RKO (cell line): ENCODE measurements around the gene CTAG1B.
"Not testable (repeated sequence)": the region's sequence is repeated elsewhere in the genome, so short reads cannot be mapped to it uniquely, and the experiment has no call there.

ENCODE experiments used
- DNase-seq: peaks from one replicate; pipeline ENCODE4 v3.0.0-alpha.2; 2016; ENCODE audit warnings: low spot score

Gene CTAG1B

DNA sequence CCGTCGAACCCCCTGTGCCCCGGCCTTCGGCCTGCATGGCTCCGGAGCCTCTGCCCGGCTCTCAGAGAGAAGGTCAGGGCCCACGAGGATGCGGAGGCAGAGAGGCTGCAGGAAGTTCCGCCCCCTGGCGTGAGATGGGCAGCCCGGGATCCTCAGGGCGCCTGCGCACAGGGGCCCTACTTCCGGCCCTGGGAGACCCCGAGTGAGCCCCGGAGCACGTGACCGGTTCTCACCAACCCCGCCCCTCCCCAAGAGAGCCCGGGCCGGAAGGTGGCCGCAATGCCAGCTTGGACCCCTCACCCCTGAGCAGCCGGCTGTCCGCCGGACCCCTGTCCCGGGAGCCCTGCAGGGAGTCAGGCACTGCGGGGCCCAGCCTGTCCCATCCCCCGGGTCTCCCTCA, at the start of gene CTAG1B:
TSS of gene CTAG1B (minus strand) at position 101 of the 400 bp plus-strand sequence. CDS start at position 37, 64 bp downstream.
- DNase-seq: not testable (repeated sequence)

DNA sequence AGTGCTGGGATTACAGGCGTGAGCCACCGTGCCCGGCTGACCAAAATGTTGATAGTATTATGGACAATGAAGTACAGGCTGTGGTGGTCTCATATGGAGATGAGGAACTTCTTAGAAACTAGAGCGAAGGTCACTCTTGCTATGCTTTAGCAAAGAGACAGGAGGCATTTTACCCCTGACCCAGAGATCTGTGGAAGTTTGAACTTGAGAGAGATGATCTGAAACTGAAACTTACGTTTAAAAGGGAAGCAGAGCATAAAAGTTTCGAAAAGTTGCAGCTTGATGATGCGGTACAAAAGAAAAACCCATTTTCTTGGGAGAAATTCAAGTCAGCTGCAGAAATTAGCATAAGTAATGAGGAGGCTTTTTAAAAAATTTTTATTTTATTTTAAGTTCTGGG, 42.8 kb upstream of the CTAG1B start:
- DNase-seq: no peak

DNA sequence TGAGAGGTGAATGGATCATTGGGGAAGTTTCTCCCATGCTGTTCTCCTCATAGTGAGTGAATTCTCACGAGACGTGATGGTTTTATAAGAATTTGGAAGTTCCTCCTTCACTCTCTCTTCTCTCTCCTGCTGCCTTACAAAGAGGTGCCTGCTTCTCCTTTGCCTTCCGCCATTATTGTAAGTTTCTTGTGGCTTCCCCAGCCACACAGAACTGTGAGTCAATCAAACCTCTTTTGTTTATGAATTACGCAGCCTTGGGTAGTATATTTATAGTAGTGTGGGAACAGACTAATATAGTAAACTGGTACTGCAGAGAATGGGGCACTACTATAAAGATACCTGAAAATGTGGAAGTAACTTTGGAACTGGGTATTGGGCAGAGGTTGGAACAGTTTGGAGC, 42.1 kb upstream of the CTAG1B start:
- no peak for DNase-seq

DNA sequence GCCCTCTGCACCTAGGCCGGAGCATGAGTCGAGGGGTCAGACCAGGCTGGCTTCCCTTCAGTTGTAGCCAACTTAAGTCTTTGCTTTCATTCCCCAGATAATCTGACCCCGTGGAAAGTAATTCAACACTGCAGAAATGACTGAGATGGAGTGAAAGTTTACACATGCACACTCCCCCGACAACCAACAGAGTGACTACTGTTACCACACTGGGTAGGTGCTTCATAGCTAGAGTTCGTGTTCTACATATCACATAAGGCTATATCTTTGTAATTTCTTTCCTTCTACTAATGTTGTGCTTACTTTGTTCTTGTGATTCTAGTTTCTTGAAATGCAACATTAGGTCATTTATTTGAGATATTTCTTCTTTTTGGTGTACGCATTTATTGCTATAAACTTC, 41.5 kb upstream of the CTAG1B start:
- DNase-seq: no peak

DNA sequence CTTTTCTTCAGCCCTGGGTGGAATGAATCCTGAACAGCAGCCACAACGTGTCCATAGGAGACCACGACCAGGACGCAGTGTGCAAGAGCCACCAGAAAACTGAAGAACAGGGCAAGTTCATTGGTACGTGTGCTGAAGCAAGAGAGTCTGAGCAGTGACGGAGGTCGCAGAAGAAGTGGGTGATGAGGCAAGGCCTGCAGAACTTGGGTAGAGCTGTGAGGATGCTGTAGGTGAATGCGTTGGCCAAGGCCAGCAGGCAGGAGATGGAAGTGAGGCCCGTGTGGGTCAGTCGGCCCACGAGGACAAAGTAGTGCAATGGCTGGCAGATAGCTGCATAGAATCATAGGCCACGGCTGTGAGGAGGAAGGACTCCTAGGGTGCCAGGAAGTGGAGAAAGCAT, 39.9 kb upstream of the CTAG1B start:
- no peak for DNase-seq

DNA sequence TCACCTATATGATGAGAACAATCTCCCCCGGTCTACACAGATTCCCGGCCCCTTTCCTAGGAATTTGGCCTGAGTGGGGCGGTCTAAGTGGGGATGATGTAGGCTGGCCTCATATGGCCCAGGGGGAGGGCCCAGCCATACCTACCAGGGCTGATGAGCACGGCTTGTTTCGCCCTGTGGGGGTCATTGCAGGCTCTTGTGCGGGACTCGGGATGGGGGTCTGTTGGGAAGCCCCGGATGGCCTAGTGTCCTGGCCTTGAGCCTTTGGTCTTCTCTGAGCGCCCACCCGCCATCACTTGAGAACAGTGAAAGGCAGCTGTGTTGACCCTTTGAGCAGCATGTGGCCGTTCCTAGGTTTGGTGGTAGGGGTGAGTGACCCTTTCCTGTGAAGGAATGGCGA, 39.1 kb upstream of the CTAG1B start:
- no peak for DNase-seq

DNA sequence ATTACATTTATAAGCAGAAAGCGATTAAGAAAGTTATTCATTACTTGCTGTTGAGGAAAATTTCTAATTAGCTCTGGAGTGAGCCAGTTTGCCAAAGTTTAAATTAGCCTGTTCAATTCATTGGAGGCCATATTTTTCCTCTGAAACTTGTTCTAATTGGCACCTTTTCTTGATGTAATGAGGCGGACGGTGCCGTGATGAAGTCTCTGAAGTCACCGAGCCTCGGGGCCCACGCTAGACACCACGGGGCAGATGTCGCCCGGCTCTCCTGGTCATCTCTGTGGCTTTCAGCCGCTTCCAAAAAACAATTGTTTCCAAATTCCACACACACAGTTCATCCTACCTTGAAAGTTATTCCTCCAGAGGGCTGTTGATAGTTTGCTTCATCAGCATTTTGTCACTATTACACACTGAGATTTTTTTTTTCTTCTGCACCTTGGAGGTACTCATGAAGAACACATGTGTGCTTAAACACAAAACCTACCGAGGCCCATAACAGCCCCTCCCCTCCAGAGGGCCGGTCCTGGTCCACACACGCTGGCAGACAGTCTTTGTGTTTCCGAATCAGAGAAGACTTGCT, 38.2 kb upstream of the CTAG1B start:
- DNase-seq: no peak

DNA sequence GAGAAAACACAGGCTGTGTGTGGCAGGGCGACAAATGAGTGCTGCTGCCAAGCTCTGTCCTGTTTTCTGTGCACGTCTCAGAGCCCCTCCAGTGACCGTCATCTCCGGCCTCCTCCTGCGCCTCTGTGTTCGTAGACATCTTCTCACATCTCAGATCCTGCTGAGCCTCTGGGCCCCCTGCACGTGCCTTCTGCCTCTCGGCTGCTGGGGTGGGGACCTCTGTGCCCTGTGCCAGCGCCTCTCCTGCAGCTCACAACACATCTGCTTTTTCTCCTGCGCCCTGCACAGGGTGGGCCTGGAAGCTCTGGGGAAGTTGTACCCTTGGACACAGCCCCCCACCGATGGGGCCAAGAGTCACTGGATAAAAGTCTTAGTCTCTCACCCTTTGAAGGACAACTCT, 36.7 kb upstream of the CTAG1B start:
- DNase-seq: no peak

DNA sequence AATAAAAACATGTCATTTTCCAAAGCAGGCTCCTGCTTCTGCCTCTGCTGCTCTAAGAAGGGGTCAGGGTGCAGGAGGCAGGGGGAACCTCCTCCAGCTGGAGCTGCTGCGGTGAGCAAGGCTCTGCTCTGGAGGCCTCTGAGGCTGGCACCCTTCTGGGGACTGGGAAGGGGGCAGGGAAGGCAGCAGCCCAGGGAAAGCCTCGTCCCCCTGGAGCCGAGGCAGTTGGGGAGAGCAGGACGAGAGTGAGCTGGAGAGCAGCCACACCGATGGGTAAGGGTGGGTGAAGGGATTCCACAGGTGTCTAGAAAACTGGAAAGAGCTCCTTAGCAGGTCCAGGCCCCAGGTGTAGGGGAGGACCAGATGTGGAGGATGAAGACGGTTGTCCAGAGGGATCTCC, 36.3 kb upstream of the CTAG1B start:
- DNase-seq: no peak

DNA sequence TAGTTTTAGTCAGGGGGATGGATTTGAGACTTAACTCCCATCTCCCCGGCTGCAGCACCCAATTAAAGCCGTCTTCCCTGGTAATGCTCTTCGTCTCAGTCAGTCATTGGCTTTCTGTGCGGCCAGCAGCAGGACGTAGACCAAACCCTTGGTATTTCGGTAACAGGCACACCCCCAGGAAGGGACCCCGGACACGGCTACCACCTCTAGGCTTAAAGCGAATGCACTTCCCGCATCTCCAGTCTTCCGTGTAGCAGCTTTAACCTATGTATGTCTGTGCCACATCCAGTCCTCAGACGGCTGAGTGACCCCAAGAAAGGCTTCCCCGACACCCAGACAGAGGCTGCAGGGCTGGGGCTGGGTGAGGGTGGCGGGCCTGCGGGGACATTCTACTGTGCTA, 35.8 kb upstream of the CTAG1B start:
- no peak for DNase-seq

DNA sequence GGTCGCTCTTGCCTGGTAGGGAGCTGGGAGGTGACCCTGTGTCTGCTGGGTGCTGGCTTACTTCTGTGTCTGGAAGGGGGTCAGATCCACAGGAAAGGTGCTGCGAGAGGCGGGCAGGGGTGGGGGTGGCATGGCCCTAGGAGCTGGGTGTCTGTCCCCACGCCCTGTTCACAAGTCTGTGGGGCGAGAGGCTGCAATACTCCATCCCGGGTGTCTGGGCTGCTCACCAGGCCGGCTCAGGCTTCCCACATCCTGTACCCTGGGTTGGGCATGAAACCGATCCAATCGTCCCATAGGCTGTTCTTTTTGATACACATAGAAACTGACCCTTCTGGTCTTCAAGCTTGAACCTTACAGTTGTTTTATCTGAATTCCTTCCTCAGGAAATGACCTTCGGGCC, 35.3 kb upstream of the CTAG1B start:
- DNase-seq: no peak

DNA sequence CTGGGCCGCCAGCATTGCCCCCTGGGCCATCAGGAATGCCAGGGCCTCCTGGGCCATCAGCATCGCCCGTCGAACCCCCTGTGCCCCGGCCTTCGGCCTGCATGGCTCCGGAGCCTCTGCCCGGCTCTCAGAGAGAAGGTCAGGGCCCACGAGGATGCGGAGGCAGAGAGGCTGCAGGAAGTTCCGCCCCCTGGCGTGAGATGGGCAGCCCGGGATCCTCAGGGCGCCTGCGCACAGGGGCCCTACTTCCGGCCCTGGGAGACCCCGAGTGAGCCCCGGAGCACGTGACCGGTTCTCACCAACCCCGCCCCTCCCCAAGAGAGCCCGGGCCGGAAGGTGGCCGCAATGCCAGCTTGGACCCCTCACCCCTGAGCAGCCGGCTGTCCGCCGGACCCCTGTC, 34.3 kb upstream of the CTAG1B start, which contains the start of gene CTAG2:
TSS of gene CTAG2 (minus strand) at position 167 of the 400 bp plus-strand sequence. CDS start at position 103, 64 bp downstream.
- not testable (repeated sequence) for DNase-seq

DNA sequence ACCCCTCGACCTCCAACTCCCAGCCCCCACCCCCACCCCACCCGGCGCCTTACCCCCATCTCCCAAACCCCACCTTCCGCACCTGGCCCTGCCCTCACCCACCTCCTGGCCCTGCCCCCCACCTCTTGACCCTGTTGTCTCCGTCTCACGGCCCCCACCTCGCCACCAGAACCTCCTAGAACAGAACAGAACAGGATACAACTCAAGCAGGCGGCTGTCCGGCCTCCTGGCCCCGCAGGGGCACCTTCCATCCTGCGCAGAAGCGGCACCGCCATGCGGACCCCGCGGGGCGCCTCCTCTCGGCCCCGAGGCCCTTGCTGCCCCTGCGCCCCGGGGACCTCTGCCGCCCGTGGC, 33.9 kb upstream of the CTAG1B start:
- DNase-seq: no peak

DNA sequence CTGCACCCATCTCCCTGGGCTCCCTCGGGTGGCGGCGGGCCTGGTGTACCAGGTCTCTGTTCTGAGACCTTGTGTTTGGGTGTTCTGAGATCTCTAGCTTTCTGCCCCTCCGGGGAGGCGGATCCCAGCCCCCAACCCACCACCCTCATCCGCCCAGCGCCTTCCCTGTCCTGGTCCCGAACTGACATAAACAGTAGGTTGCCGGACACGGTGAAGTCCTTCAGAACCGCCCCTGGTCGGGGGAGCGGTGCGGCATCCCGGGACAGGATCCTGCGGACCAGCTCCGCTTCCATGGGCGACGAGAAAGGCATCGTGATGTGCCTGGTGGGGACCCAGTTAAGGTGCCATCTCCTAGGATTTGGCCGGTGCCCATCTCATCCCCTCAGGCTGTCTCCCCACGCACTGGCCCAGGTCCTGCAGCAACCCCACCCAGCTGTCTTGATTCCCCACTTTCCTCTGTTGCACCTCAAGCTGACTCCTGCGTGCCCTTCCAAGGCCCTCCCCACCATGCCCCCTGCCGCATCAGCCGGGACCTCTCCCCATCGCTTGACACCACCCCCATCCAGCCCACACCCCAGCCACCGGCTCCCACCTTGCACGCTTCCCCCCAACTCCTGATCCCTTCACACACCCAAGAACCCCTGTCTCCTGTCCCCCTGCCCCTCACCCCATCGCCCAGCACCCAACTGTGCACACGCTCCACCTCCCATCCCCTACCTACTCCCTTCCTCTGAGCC, 33.4 kb upstream of the CTAG1B start:
- no peak for DNase-seq

DNA sequence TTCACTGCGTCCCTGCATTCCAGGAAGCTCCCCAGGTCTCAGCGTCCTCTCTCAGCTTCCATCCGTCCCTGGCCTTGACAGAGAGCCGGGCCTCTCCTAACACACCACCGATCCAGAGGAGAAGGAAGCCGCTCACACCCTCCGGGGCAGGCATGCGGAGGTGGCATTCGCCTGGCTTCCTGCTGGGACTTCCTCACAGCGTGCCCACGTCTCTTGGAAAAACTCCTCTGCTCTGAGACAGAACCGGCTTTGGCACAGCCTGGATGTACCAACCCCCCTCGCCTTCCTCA, 31.1 kb upstream of the CTAG1B start:
- no peak for DNase-seq

DNA sequence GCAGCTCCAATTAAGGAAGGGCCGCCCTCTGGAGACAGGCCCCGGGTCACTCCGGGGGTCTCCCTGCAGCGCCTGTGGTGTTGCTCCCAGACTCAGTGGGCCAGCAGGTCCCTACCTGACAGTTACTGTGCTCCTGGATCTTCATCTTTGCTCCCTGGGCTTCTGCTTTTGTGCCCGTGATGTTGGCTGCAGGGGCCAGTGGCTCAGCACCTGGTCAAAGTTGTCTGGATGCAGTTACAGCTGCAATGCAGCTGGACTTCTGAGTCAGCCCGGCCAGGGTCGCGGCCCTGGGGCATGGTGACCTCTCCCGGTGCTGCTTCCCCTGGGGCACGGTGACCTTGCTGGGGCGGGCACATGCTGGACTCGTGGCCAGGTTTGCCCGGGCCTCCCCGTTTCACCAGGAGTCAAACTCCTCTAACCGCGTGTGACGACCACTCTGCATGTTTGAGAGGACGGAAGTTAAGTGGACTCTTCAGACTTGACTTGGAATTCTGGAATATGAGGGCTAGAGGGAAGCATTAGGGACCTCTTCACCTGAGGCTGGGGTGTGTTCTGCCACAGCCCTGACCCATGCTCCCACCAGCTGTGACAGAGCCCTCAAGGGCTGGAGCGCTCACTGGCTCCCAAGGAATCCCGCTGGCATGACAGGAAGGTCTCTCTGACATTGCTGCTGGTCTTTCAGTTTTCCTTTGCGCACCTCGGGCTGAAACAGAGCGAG, 30.6 kb upstream of the CTAG1B start:
- no peak for DNase-seq

DNA sequence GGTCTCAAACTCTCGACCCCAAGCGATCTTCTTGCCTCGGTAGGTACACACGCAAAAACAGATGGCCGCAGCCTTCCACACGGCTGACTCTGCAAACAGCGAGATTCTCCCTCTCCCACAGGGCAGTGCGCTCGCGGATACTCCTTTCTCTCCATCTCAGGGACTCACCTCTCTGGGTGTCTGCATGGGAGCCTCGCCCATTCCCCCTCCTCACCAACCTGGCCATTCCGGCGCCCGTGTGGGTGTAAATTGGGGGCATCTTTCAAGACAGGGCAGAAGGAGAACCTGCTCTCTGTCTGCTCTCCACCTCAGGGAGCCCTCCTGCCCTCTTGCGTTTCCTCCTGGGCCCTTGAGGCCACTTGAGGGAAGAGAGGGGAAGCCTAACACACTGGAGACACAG, 29.8 kb upstream of the CTAG1B start:
- no peak for DNase-seq

DNA sequence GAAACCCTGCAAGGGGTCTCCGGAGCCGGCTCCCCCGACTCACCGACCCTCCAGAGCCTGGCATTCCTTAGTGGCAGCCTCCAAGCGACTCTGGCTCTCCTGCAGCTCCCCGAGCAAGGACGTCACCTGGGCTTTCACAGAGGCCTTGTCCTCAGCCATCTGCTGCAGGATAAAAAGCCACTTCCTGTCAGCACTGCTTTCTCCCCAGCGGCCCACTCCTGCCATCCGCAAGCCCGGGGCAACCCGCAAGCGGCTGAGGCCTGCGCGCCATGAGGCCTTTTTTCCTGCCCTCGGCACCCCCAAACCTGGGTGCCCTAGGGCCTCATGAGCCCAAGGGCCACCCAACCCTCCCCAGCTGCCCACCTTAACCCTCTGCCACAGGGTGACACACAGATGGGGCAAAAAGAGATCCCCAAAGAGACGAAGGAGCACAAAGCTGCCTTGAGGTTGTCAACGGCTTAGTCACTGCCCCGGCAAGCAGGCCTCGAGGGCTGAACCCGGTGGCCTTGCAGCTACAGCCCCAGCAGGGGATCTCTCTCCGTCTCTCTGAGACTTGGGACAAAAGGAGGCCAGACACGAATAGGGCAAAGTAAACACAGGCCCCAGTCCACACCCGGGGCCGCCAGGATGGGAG, 26.8 kb upstream of the CTAG1B start:
- not testable (repeated sequence) for DNase-seq

DNA sequence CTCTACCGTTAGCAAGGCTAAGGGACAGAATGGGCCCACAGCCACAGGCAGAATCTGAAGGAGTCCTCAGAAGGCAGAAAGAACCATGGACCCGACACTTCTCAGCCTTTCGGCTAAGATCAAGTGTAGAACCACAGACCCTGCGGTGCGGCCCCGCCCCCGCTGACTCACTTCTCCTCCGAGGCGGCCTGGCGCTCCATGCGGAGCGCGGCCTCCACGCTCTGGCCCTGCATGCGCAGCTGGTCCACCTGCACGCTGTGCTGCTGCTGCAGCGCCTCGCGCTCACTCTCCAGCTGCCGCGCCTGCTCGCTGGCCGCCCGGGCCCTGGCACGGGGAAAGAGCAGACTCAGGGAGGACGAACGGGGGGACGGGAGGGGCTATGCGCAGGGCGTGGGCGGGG, 24.6 kb upstream of the CTAG1B start:
- not testable (repeated sequence) for DNase-seq

DNA sequence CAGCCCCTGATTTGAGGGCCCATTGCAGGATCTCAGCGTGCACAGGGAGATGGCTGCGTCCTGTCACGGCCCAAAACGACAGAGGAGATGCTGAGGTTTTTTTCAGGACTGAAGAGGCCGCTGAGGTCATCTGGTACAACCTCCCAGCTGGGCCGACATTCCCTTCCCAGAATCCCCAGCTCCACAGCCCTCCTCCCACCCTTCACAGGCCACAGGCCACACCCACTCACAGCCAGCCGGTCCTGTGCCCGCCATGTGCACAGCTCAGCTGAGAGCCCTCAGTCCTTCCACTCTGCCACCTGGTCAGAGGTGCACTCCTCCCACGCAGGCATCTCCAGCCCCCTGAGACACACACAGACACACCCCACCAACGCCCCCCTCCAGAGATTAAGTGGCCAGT, 22.7 kb upstream of the CTAG1B start:
- not testable (repeated sequence) for DNase-seq

DNA sequence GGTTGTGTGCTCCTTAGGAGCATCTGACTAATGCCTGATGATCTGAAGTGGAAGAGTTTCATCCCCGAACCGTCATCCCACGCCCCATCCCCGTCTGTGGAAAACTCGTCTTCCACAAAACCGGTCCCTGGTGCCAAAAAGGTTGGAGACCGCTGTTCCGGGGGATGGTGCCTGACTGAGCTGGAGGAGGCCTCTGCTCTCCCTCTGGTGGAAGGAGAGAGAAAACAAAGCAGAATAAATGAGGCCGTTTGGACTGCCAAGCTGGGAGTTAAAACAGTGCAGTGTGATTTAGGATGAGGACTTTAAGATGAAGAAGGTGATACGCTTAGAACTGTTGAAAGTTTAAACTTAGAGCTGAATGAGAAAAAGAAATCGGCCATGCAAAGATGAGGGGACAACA, 14.6 kb upstream of the CTAG1B start:
- DNase-seq: not testable (repeated sequence)

DNA sequence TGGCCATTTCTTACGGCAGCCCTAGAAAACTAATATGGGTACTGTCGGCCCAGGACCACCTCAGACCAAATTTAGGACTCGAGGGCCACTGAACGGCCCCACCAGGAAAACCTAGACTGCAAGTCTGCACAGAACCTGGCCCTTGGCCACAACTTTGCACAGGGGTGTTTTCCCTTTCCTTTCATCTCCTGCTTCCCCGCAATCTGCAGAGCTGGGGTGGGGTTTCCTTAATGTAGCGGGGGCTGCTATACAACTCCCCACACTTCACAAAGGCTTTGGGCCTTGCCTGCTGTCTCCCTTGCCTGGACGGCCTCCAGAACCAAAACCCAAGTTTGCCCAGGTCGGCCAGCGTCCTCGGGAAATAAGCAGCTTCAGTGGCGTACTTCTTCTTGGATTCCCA, 11.9 kb upstream of the CTAG1B start:
- DNase-seq: not testable (repeated sequence)

DNA sequence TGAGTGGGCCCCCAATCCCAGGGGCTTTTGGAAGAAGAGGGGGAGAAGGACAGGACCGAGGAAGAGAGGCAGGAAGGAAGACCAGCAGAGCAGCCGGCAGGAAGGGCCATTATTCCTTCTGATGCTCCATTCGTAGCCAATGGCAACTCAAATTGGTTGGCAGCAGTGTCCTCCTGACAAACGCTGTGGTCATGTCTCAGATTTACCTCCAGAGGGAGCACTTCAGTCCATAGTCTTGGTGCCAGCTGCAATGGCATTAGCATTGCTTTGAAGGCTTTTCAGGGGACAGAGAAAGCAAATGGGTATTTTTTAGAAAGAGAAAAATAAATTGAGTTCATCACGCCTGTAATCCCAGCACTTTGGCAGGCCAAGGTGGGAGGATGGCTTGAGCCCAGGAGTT, 9.9 kb upstream of the CTAG1B start:
- DNase-seq: not testable (repeated sequence)
